ENCODE measurements around the gene CCDC88C.

The CCDC88C gene

GRCh38 chr14:91351512-91351862, 66.1 kb downstream of the CCDC88C start:
- no peaks in the 10 kb centered on the region for H3K9me3 ChIP-seq (ENCODE audit: insufficient read depth, low read depth, low read length)
- no peaks in the 10 kb centered on the region for H3K4me1 ChIP-seq (ENCODE audit: control insufficient read depth in 1 of 2, insufficient read depth in 2 of 2, low read length in 2 of 2)
- H4K8ac ChIP-seq (ENCODE audit: low read depth, low read length), result no peak overlapping the region
- no peak overlapping the region for H2AFZ ChIP-seq (ENCODE audit: insufficient read depth, low read length, poor library complexity)
- no peaks in the 10 kb centered on the region for H3K36me3 ChIP-seq (ENCODE audit: control insufficient read depth in 1 of 2, insufficient read depth in 2 of 2, low read length in 2 of 2)
- no peak overlapping the region for H2BK5ac ChIP-seq (ENCODE audit: low read depth, low read length, poor library complexity)
- no peak overlapping the region for H3K23ac ChIP-seq (ENCODE audit: low read length)
- H3K4me3 ChIP-seq (ENCODE audit: low read depth, low read length), result no peak overlapping the region
- WGBS (ENCODE audit: extremely low coverage, insufficient coverage, insufficient read length), result no CpG with 5 or more reads among the region's 10 CpGs
- no peaks in the 10 kb centered on the region for H3K79me2 ChIP-seq (ENCODE audit: control insufficient read depth, insufficient read depth, low read length, poor library complexity)
- no peaks in the 10 kb centered on the region for H3K27me3 ChIP-seq (ENCODE audit: insufficient read depth, low read length)
- H3K79me1 ChIP-seq (ENCODE audit: low read length), result no peaks in the 10 kb centered on the region
- H2AK5ac ChIP-seq (ENCODE audit: low read length), result no peak overlapping the region
- H3K27ac ChIP-seq (ENCODE audit: low read depth, low read length), result no peak overlapping the region
- H4K12ac ChIP-seq (ENCODE audit: low read depth, low read length), result no peak overlapping the region
- no peak overlapping the region for H3K18ac ChIP-seq (ENCODE audit: low read length)
- H3K4me2 ChIP-seq (ENCODE audit: low read length), result no peak overlapping the region
- no peak overlapping the region for H2BK12ac ChIP-seq (ENCODE audit: low read length)
- H3K9ac ChIP-seq (ENCODE audit: low read length), result no peak overlapping the region
- DNase-seq, result no peak
- no peak overlapping the region for H2BK120ac ChIP-seq (ENCODE audit: insufficient read depth, low read length, poor library complexity)
- no peak overlapping the region for H3K14ac ChIP-seq (ENCODE audit: low read length)
- no peak overlapping the region for H4K91ac ChIP-seq (ENCODE audit: low read depth, low read length)
- no peak overlapping the region for H3K4ac ChIP-seq (ENCODE audit: low read depth, low read length)

GRCh38 chr14:91350813-91351511, 66.7 kb downstream of the CCDC88C start:
- Histone ChIP-seq H3K9ac (ENCODE audit: low read length) (no peak overlapping the region), H3K18ac (ENCODE audit: low read length) (no peak overlapping the region), H3K79me2 (ENCODE audit: control insufficient read depth, insufficient read depth, low read length, poor library complexity) (no peaks in the 10 kb centered on the region), H3K4me3 (ENCODE audit: low read depth, low read length) (no peak overlapping the region), H2BK12ac (ENCODE audit: low read length) (no peak overlapping the region), H2BK5ac (ENCODE audit: low read depth, low read length, poor library complexity) (no peak overlapping the region), H3K14ac (ENCODE audit: low read length) (no peak overlapping the region), H2AK5ac (ENCODE audit: low read length) (no peak overlapping the region), H3K27ac (ENCODE audit: low read depth, low read length) (no peak overlapping the region), H3K23ac (ENCODE audit: low read length) (no peak overlapping the region), H3K36me3 (ENCODE audit: control insufficient read depth in 1 of 2, insufficient read depth in 2 of 2, low read length in 2 of 2) (no peaks in the 10 kb centered on the region), H3K4me2 (ENCODE audit: low read length) (no peak overlapping the region), H3K9me3 (ENCODE audit: insufficient read depth, low read depth, low read length) (no peaks in the 10 kb centered on the region), H4K8ac (ENCODE audit: low read depth, low read length) (no peak overlapping the region), H3K4me1 (ENCODE audit: control insufficient read depth in 1 of 2, insufficient read depth in 2 of 2, low read length in 2 of 2) (no peaks in the 10 kb centered on the region), H3K27me3 (ENCODE audit: insufficient read depth, low read length) (no peaks in the 10 kb centered on the region), H4K91ac (ENCODE audit: low read depth, low read length) (no peak overlapping the region), H3K79me1 (ENCODE audit: low read length) (no peaks in the 10 kb centered on the region), H4K12ac (ENCODE audit: low read depth, low read length) (no peak overlapping the region), H2BK120ac (ENCODE audit: insufficient read depth, low read length, poor library complexity) (no peak overlapping the region), H2AFZ (ENCODE audit: insufficient read depth, low read length, poor library complexity) (no peak overlapping the region), H3K4ac (ENCODE audit: low read depth, low read length) (no peak overlapping the region)
- DNase-seq, result no peak
- WGBS (ENCODE audit: extremely low coverage, insufficient coverage, insufficient read length), result no CpG with 5 or more reads among the region's 18 CpGs

DNA sequence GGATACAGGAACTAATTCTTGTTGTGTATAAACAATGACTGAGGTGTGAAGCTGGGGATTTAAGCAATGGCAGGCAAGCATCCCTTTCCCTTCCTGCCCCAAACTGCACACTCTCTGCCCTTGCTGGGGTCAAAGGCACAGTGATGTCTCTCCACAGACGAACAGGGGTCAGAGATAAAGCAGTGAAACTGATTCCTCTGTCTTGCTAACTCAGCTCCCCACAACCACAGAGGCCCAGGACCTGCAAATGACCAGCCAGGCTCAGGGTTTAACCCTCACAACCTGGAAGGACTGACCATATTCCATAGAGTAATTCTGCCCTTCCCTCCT, 67.2 kb downstream of the CCDC88C start:
- Histone ChIP-seq H2AK5ac (ENCODE audit: low read length) (no peak overlapping the region), H2BK12ac (ENCODE audit: low read length) (no peak overlapping the region), H3K4ac (ENCODE audit: low read depth, low read length) (no peak overlapping the region), H3K27ac (ENCODE audit: low read depth, low read length) (no peak overlapping the region), H3K14ac (ENCODE audit: low read length) (no peak overlapping the region), H4K91ac (ENCODE audit: low read depth, low read length) (no peak overlapping the region), H3K79me2 (ENCODE audit: control insufficient read depth, insufficient read depth, low read length, poor library complexity) (no peaks in the 10 kb centered on the region), H3K36me3 (ENCODE audit: control insufficient read depth in 1 of 2, insufficient read depth in 2 of 2, low read length in 2 of 2) (no peaks in the 10 kb centered on the region), H3K4me2 (ENCODE audit: low read length) (no peak overlapping the region), H3K23ac (ENCODE audit: low read length) (no peak overlapping the region), H2BK120ac (ENCODE audit: insufficient read depth, low read length, poor library complexity) (no peak overlapping the region), H3K79me1 (ENCODE audit: low read length) (no peaks in the 10 kb centered on the region), H3K4me1 (ENCODE audit: control insufficient read depth in 1 of 2, insufficient read depth in 2 of 2, low read length in 2 of 2) (no peaks in the 10 kb centered on the region), H3K9ac (ENCODE audit: low read length) (no peak overlapping the region), H3K9me3 (ENCODE audit: insufficient read depth, low read depth, low read length) (no peaks in the 10 kb centered on the region), H2AFZ (ENCODE audit: insufficient read depth, low read length, poor library complexity) (no peak overlapping the region), H4K8ac (ENCODE audit: low read depth, low read length) (no peak overlapping the region), H3K4me3 (ENCODE audit: low read depth, low read length) (no peak overlapping the region), H3K27me3 (ENCODE audit: insufficient read depth, low read length) (no peaks in the 10 kb centered on the region), H2BK5ac (ENCODE audit: low read depth, low read length, poor library complexity) (no peak overlapping the region), H4K12ac (ENCODE audit: low read depth, low read length) (no peak overlapping the region), H3K18ac (ENCODE audit: low read length) (no peak overlapping the region)
- DNase-seq, result no peak
- WGBS (ENCODE audit: extremely low coverage, insufficient coverage, insufficient read length), result no CpG with 5 or more reads among the region's 1 CpG

DNA sequence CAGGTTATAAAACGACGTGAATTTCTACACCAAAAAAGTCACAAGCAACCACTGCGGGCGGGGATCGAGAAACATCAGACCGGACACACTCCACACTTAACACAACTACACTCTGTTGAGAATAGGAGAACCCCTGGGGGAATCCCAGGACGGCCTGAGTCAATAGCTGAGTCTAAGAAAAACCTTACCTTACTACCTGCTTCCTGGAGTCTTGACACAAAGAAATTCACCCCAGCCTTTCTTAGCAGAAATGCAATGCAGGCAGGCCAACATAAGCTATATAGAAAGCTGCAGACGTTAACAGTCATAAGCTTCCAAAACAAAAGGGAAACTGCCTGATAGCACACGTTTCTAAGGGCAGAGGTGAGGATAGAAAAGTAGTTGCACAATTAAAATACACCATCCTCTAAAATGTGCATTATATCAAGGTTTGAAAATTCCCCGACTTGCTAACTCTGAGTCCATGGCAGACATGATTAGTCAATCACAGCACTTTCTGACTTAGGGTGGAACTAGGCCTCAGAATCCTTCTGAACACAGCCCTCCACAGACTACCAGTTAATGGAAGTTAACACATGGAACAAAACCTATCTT, 68.0 kb downstream of the CCDC88C start:
- Histone ChIP-seq H3K23ac (ENCODE audit: low read length) (no peak overlapping the region), H2BK12ac (ENCODE audit: low read length) (no peak overlapping the region), H2AFZ (ENCODE audit: insufficient read depth, low read length, poor library complexity) (no peak overlapping the region), H3K4me3 (ENCODE audit: low read depth, low read length) (no peak overlapping the region), H3K9me3 (ENCODE audit: insufficient read depth, low read depth, low read length) (no peaks in the 10 kb centered on the region), H3K4ac (ENCODE audit: low read depth, low read length) (no peak overlapping the region), H3K9ac (ENCODE audit: low read length) (no peak overlapping the region), H3K27ac (ENCODE audit: low read depth, low read length) (no peak overlapping the region), H3K27me3 (ENCODE audit: insufficient read depth, low read length) (no peaks in the 10 kb centered on the region), H4K12ac (ENCODE audit: low read depth, low read length) (no peak overlapping the region), H3K18ac (ENCODE audit: low read length) (no peak overlapping the region), H4K8ac (ENCODE audit: low read depth, low read length) (no peak overlapping the region), H2BK5ac (ENCODE audit: low read depth, low read length, poor library complexity) (no peak overlapping the region), H3K14ac (ENCODE audit: low read length) (no peak overlapping the region), H3K4me2 (ENCODE audit: low read length) (no peak overlapping the region), H2AK5ac (ENCODE audit: low read length) (no peak overlapping the region), H3K36me3 (ENCODE audit: control insufficient read depth in 1 of 2, insufficient read depth in 2 of 2, low read length in 2 of 2) (no peaks in the 10 kb centered on the region), H3K79me2 (ENCODE audit: control insufficient read depth, insufficient read depth, low read length, poor library complexity) (no peaks in the 10 kb centered on the region), H3K4me1 (ENCODE audit: control insufficient read depth in 1 of 2, insufficient read depth in 2 of 2, low read length in 2 of 2) (no peaks in the 10 kb centered on the region), H3K79me1 (ENCODE audit: low read length) (no peaks in the 10 kb centered on the region), H4K91ac (ENCODE audit: low read depth, low read length) (no peak overlapping the region), H2BK120ac (ENCODE audit: insufficient read depth, low read length, poor library complexity) (no peak overlapping the region)
- no peak for DNase-seq
- no CpG with 5 or more reads among the region's 10 CpGs for WGBS (ENCODE audit: extremely low coverage, insufficient coverage, insufficient read length)

All from trophoblast cell (in vitro differentiated cells and primary cell).